ENCODE data around the gene ATG2B.

Gene ATG2B

GRCh38 chr14:96240641-96241040, 122.5 kb downstream of the ATG2B start:
- no peak for DNase-seq (ENCODE audit: low read depth, low spot score)
- CTCF ChIA-PET = no interaction called here
- TF ChIP-seq CTCF (IDR thresholded peaks at IDR 0.05; ENCODE audit: insufficient read depth, low read length, missing control alignments) = no peak
- POLR2A ChIA-PET = no interaction called here
- no peak overlapping the region for H3K4me3 ChIP-seq (ENCODE audit: low read depth, low read length)

GRCh38 chr14:96239711-96240141, 123.4 kb downstream of the ATG2B start:
- TF ChIP-seq CTCF (IDR thresholded peaks at IDR 0.05; ENCODE audit: insufficient read depth, low read length, missing control alignments) = no peak
- H3K4me3 ChIP-seq (ENCODE audit: low read depth, low read length) = no peak overlapping the region
- DNase-seq (ENCODE audit: low read depth, low spot score) = no peak
- POLR2A ChIA-PET = no interaction called here
- CTCF ChIA-PET = no interaction called here

DNA sequence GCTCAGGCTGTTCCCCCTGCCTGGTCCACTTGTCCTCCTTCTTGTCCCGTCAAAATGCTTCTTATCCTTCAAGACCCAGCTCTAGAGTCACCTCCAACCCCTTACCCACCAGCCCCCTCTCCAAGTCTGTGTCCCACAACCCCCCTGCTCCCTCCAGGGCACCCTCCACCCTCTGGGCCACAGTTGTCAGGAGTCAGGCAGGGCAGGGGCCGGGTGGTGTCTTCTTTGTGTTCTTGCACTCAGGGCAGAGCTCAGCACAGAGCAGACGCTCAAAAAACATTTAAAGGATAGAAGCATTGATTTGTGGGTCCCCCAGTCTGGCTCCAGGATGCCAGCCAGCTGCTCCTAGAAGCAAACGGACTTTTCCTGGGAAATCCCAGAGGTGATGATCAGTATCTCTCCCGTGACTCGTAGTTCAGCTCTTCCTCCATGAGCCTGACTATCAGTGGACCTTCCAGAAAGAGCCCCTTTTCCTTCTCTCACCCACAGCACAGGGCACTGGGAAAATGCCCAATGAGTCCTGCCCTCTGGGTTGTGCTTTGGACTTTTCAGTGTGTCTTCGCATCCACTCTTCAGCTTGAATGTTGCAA, 124.4 kb downstream of the ATG2B start:
- CTCF ChIA-PET = interaction anchor here (0.7 kb wide), 1 partner anchor 13 kb away, joined by 3 read pairs; no protein-coding TSS in a partner anchor
- H3K4me3 ChIP-seq (ENCODE audit: low read depth, low read length) = no peak overlapping the region
- TF ChIP-seq CTCF (IDR thresholded peaks at IDR 0.05; ENCODE audit: insufficient read depth, low read length, missing control alignments) = no peak
- DNase-seq (ENCODE audit: low read depth, low spot score) = no peak
- POLR2A ChIA-PET = no interaction called here

- DNase-seq (ENCODE audit: low read depth, low spot score) = no peak
- TF ChIP-seq CTCF (IDR thresholded peaks at IDR 0.05; ENCODE audit: insufficient read depth, low read length, missing control alignments) = no peak
- CTCF ChIA-PET = no interaction called here
- H3K4me3 ChIP-seq (ENCODE audit: low read depth, low read length) = no peak overlapping the region
- POLR2A ChIA-PET = no interaction called here
Observed at GRCh38 chr14:96237641-96238040, 125.5 kb downstream of the ATG2B start.

DNA sequence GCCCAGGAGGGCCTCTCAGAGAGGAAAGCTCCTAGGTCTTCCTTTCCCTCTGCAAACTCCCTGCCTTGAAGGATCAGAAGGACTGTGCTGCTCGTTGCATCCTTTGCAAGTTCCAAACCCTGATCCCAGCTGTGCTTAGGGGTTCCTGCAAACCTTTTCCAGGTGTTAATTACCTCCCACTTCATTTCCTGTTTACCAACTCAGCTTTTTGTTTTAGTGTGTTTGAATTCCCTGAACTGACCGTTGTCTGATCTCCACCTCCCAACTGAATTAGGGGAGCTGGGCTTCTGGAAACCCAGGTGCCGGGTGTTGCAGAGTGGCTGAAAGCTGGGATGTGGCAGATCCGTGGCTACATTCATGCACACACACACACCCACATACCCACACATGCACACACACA, 127.7 kb downstream of the ATG2B start:
- ChIA-PET CTCF (interaction anchor here (1.3 to 1.9 kb wide), 2 partner anchors 134 to 137 kb away, joined by 4 to 7 read pairs; no protein-coding TSS in a partner anchor), POLR2A (no interaction called here)
- no peak for TF ChIP-seq CTCF (IDR thresholded peaks at IDR 0.05; ENCODE audit: insufficient read depth, low read length, missing control alignments)
- H3K4me3 ChIP-seq (ENCODE audit: low read depth, low read length) = no peak overlapping the region
- no peak for DNase-seq (ENCODE audit: low read depth, low spot score)

DNA sequence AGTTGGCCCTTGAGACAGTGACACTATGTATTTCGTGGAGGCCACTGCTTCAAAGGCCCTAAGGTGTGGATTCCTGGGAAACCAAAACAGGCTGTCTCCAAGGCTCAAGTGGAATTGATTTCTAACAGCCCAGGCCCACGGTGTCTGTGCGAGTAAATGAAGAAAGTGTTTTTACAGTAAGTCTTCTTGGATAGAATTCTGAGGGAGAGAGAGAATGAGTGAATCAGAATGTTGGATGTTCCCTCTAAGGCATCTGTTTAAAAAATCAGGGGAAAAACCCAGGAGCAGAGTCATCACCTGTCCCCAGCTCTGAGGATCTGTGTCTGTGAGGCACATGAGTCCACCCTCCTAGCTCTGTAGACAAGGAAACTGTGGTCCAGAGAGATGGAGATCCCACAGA, 129.5 kb downstream of the ATG2B start:
- no peak for DNase-seq (ENCODE audit: low read depth, low spot score)
- no peak for TF ChIP-seq CTCF (IDR thresholded peaks at IDR 0.05; ENCODE audit: insufficient read depth, low read length, missing control alignments)
- no peak overlapping the region for H3K4me3 ChIP-seq (ENCODE audit: low read depth, low read length)
- POLR2A ChIA-PET = no interaction called here
- CTCF ChIA-PET = no interaction called here

All from AG04449 (cell line).